ELF-1 (cell line): ENCODE measurements around the gene CHPF.
A peak's percentile ranks its signal among the peaks of the same experiment; 100 is the strongest.

Source experiments
- DNase-seq: peaks from one replicate; pipeline ENCODE4 v3.0.0-alpha.2; 2016; ENCODE audit warnings: low read depth, low spot score

Gene CHPF

GRCh38 chr2:219567131-219567530 is 23.5 kb upstream of the CHPF start:
- no peak for DNase-seq

GRCh38 chr2:219566640-219567039 is 23.0 kb upstream of the CHPF start:
- DNase-seq, result no peak

GRCh38 chr2:219565130-219566080 is 21.8 kb upstream of the CHPF start:
- peak; percentile 57 for DNase-seq

GRCh38 chr2:219563271-219563928 is 19.8 kb upstream of the CHPF start:
- no peak for DNase-seq

GRCh38 chr2:219562049-219563020 is 18.7 kb upstream of the CHPF start:
- peak; percentile 33 for DNase-seq

GRCh38 chr2:219561179-219562048 is 17.8 kb upstream of the CHPF start:
- DNase-seq, result peak; percentile 74

- no peak for DNase-seq
Observed at GRCh38 chr2:219560893-219561178, 17.2 kb upstream of the CHPF start.

- DNase-seq, result no peak
Observed at GRCh38 chr2:219560037-219560892, 16.7 kb upstream of the CHPF start.

GRCh38 chr2:219559156-219559915 is 15.7 kb upstream of the CHPF start:
- no peak for DNase-seq

GRCh38 chr2:219557791-219558785 is 14.5 kb upstream of the CHPF start:
- DNase-seq, result no peak

- no peak for DNase-seq
Observed at GRCh38 chr2:219557320-219557719, 13.7 kb upstream of the CHPF start.

GRCh38 chr2:219556413-219556812 is 12.8 kb upstream of the CHPF start:
- no peak for DNase-seq

- no peak for DNase-seq
Observed at GRCh38 chr2:219555956-219556355, 12.3 kb upstream of the CHPF start.

GRCh38 chr2:219554350-219554749 is 10.7 kb upstream of the CHPF start:
- no peak for DNase-seq

GRCh38 chr2:219553463-219553963 is 9.9 kb upstream of the CHPF start:
- no peak for DNase-seq

- no peak for DNase-seq
Observed at GRCh38 chr2:219553168-219553417, 9.5 kb upstream of the CHPF start.

- peak; percentile 92 for DNase-seq
Observed at GRCh38 chr2:219552382-219553167, 9.0 kb upstream of the CHPF start.
